CD4-positive, alpha-beta T cell (primary cell): ENCODE measurements around the gene TTYH3. TPM values are rescaled to one million over a fixed set of nuclear protein-coding genes. Genes with fewer than 3 reads are reported as not detected.

ENCODE experiments used
- ATAC-seq: fragments of 200-7000 bp; cut with Tn5 transposase; one replicate; pipeline ENCODE4 v1.10.0; 2022; ENCODE audit warnings: mild to moderate bottlenecking; ENCODE audit not compliant: poor library complexity
- CTCF ChIA-PET: fragments of 350-600 bp; sonication (Branson Sonifier 250); formaldehyde crosslinking; loops from one replicate; lab custom pipeline; 2021; ENCODE audit warnings: antibody characterized with exemption, inconsistent platforms; lab: Charles Lee
- POLR2A ChIA-PET: fragments of 350-600 bp; sonication (Branson Sonifier 250); formaldehyde crosslinking; loops from one replicate; lab custom pipeline; 2021; ENCODE audit warnings: antibody characterized with exemption, inconsistent platforms; lab: Charles Lee
- DNase-seq, 14 experiments: peaks; one replicate each; pipeline ENCODE4 v3.0.0-alpha.2; 2013 to 2020; ENCODE audit warnings: mixed read lengths in 2 of 14
- H3K27ac ChIP-seq, 2 donors: one replicate each; pipeline versions ENCODE4 v1.5.1 to v1.7.0; 2013; ENCODE audit warnings: low read length in 2 of 2, low read depth in 1 of 2, mild to moderate bottlenecking in 1 of 2
- H3K27me3 ChIP-seq, 2 experiments: 1 replicate in 1 of 2; 2 replicates in 1 of 2; pipeline versions ENCODE4 v1.6.1 to v1.7.0; 2013; ENCODE audit warnings: low read length in 2 of 2, control low read depth in 1 of 2, mild to moderate bottlenecking in 1 of 2, moderate library complexity in 1 of 2; ENCODE audit not compliant: insufficient read depth in 2 of 2, control insufficient read depth in 1 of 2
- H3K36me3 ChIP-seq: one replicate; pipeline ENCODE4 v1.6.1; 2013; ENCODE audit warnings: low read length, control low read depth; ENCODE audit not compliant: insufficient read depth
- H3K4me1 ChIP-seq: one replicate; pipeline ENCODE4 v1.6.1; 2013; ENCODE audit warnings: low read length, control low read depth; ENCODE audit not compliant: insufficient read depth
- H3K4me3 ChIP-seq: one replicate; pipeline ENCODE4 v1.5.1; 2013; ENCODE audit warnings: mild to moderate bottlenecking, low read length, moderate library complexity
- H3K9me3 ChIP-seq, 2 experiments: 1 replicate in 1 of 2; 2 replicates in 1 of 2; pipeline versions ENCODE4 v1.6.1 to v1.7.0; 2013; ENCODE audit warnings: low read length in 2 of 2, mild to moderate bottlenecking in 2 of 2, control low read depth in 1 of 2, moderate library complexity in 1 of 2; ENCODE audit not compliant: control insufficient read depth in 1 of 2, insufficient read depth in 1 of 2
- H3K27ac Mint-ChIP-seq: one replicate; pipeline ENCODE4 v1.8.0; 2020; ENCODE audit warnings: mixed read lengths
- H3K27me3 Mint-ChIP-seq: one replicate; pipeline ENCODE4 v1.8.0; 2021; ENCODE audit warnings: mixed read lengths
- H3K36me3 Mint-ChIP-seq: one replicate; pipeline ENCODE4 v1.8.0; 2021; ENCODE audit warnings: low read depth, mixed read lengths
- H3K4me1 Mint-ChIP-seq: one replicate; pipeline ENCODE4 v1.8.0; 2021; ENCODE audit warnings: low read depth, mixed read lengths
- H3K4me3 Mint-ChIP-seq: one replicate; pipeline ENCODE4 v1.8.0; 2020; ENCODE audit warnings: mild to moderate bottlenecking, mixed read lengths
- H3K9me3 Mint-ChIP-seq: one replicate; pipeline ENCODE4 v1.8.0; 2020; ENCODE audit warnings: mixed read lengths
- CTCF ChIP-seq: fragments of 200-600 bp; IDR thresholded peaks from one replicate; pipeline ENCODE4 v1.8.0; 2022; ENCODE audit warnings: antibody characterized with exemption, mild to moderate bottlenecking
- intact Hi-C, 2 experiments: fragments of 100-400 bp; cut with DNase I in 1 of 2; cut with micrococcal nuclease in 1 of 2; formaldehyde crosslinking; loops; one replicate each; pipeline versions ENCODE4 v1.15.1 to v1.9.0; 2023 to 2025; cut with DNase I, micrococcal nuclease
- total RNA-seq, 174 experiments: library from RNA in 2 of 174; stranded (reverse) in 2 of 174; gene quantifications; one replicate each; pipeline ENCODE4 v1.2.3 and lab custom pipeline; 2021 to 2026

The TTYH3 gene
- total RNA-seq, 2 experiments from 2014 or later, result 7.9 to 9.3 TPM

- ATAC-seq, result no peak
- Histone ChIP-seq H3K27me3 (no peaks in the 10 kb centered on the region), H3K36me3 (peaks cover 24% of the 10 kb centered on the region), H3K9me3 (no peaks in the 10 kb centered on the region), H3K4me1 (no peaks in the 10 kb centered on the region), H3K27ac (no peak overlapping the region), H3K4me3 (no peak overlapping the region)
- ChIA-PET CTCF (no interaction called here), POLR2A (no interaction called here)
- Mint-ChIP-seq H3K9me3 (no peaks in the 10 kb centered on the region), H3K36me3 (peaks cover 24% of the 10 kb centered on the region), H3K27ac (no peak overlapping the region), H3K4me1 (no peaks in the 10 kb centered on the region), H3K27me3 (no peaks in the 10 kb centered on the region), H3K4me3 (no peak overlapping the region)
- TF ChIP-seq CTCF, result no peak
- DNase-seq, result no peak
- intact Hi-C loops, result no loop called here
Observed at GRCh38 chr7:2595258-2595860, 36.4 kb upstream of the TTYH3 start.

- H3K27ac Mint-ChIP-seq, result no peak overlapping the region
- Histone ChIP-seq H3K4me3 (no peak overlapping the region), H3K27ac (no peak overlapping the region), H3K27me3 (no peaks in the 10 kb centered on the region), H3K4me1 (no peaks in the 10 kb centered on the region), H3K36me3 (peaks cover 24% of the 10 kb centered on the region), H3K9me3 (no peaks in the 10 kb centered on the region)
- H3K4me3 Mint-ChIP-seq, result no peak overlapping the region
- intact Hi-C loops, result no loop called here
- ChIA-PET POLR2A (no interaction called here), CTCF (no interaction called here)
- H3K27me3 Mint-ChIP-seq, result no peaks in the 10 kb centered on the region
- TF ChIP-seq CTCF, result no peak
- ATAC-seq, result no peak
- no peaks in the 10 kb centered on the region for H3K4me1 Mint-ChIP-seq
- H3K9me3 Mint-ChIP-seq, result no peaks in the 10 kb centered on the region
- no peak for DNase-seq
- peaks cover 28% of the 10 kb centered on the region for H3K36me3 Mint-ChIP-seq
Observed at GRCh38 chr7:2596464-2597272, 35.1 kb upstream of the TTYH3 start.

- DNase-seq (no peak), ATAC-seq (no peak)
- no peaks in the 10 kb centered on the region for H3K4me1 Mint-ChIP-seq
- H3K36me3 Mint-ChIP-seq, result peaks cover 24% of the 10 kb centered on the region
- no peaks in the 10 kb centered on the region for H3K4me1 ChIP-seq
- POLR2A ChIA-PET, result no interaction called here
- intact Hi-C loops, result no loop called here
- no peak for TF ChIP-seq CTCF
- H3K9me3 ChIP-seq, result no peaks in the 10 kb centered on the region
- no peak overlapping the region for H3K27ac ChIP-seq
- H3K4me3 Mint-ChIP-seq, result no peak overlapping the region
- H3K36me3 ChIP-seq, result peaks cover 24% of the 10 kb centered on the region
- H3K9me3 Mint-ChIP-seq, result no peaks in the 10 kb centered on the region
- no peaks in the 10 kb centered on the region for H3K27me3 Mint-ChIP-seq
- no peak overlapping the region for H3K4me3 ChIP-seq
- H3K27ac Mint-ChIP-seq, result no peak overlapping the region
- H3K27me3 ChIP-seq, result no peaks in the 10 kb centered on the region
- CTCF ChIA-PET, result no interaction called here
Observed at GRCh38 chr7:2597273-2597640, 34.5 kb upstream of the TTYH3 start.
